Dermis blood vessel endothelial cell (primary cell): ENCODE data around the gene CXCL17. TPM values are rescaled to one million over a fixed set of nuclear protein-coding genes. Genes with fewer than 3 reads are reported as not detected.
A peak's percentile ranks its signal among the peaks of the same experiment; 100 is the strongest.
"Not testable (repeated sequence)": the region's sequence is repeated elsewhere in the genome, so short reads cannot be mapped to it uniquely, and the experiment has no call there.

ENCODE experiments used
- DNase-seq: peaks from one replicate; pipeline ENCODE4 v3.0.0; 2010
- total RNA-seq: library from RNA; depleted of rRNA; stranded (reverse); fragments of >200 nt; gene quantifications from 2 replicates; pipeline ENCODE4 v1.2.3, GENCODE V29; 2014

Gene CXCL17, protein sequence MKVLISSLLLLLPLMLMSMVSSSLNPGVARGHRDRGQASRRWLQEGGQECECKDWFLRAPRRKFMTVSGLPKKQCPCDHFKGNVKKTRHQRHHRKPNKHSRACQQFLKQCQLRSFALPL
- total RNA-seq, result not detected in 2 replicates

DNA sequence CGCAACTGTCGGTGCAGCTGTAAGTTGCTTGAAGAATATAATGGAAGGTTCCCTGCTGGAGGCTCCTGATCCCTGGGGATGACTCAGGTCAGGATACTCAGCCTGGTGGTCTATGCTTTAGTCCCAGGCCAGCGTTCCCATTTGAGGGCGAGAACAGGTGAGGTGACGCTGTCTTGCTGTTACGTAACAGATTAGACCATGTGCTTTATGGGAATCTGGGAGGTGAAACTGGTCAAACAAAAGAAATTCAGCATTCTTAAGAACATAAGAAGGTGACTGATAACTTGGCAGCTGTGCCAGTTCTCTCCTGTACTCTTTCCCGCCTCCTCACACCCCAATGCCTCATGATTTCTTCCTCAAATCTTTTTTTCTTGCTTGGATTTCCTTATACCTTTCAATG, at the start of gene CXCL17:
CXCL17 (minus strand) TSS at position 114 of the 400 bp plus-strand sequence. CDS start 114 bp downstream, outside the sequence.
- DNase-seq, result no peak

DNA sequence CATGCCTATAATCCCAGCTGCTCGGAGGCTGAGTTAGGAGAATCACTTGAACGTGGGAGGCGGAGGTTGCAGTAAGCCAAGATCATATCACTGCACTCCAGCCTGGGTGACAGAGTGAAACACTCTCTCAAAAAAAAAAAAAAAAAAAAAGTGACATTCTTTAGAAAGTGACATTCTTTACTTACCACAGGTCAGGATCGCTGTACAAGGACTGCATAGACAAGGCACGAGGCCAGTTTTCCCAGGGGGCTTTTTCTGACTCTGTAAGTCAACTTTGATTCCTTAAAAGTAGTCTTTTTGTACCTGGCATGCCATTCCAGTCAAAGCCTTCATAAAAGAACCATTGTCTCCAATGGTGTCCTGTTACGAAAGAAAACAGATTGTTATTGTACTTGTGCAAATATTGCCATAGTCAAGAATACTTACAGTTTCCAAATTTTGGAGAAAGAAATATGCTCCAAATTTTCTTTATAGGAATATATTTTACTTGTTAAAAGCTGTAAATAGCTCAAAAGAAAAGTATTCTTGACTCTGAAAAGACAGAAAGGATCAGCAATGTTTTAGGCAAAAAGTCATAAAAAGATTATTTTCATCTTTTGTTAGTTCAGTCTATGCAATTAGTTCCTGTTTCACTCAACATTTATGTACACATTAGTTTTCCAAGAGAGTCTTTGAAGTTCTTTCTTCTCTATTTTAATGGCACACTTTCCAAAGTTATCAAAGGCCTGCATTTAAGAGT, 46.2 kb upstream of the CXCL17 start:
- DNase-seq, result no peak

DNA sequence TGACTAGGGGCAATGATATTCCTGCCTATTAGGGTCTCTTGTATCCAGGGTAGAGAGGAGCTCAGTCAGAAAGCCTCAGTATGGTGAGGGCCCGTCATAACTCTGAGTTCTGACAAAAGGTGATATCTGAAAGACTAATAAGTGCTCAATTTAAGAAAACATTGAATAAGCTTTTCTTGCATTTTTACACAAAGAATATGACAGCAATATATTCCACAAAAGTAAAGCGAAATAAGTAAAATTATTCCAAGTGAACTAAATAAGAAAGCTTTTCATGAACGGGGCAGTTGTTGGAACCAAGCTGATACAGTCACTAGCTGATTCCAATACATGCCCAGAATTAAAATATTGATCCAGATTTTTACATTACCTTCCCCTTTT, 45.0 kb upstream of the CXCL17 start:
- DNase-seq, result no peak

DNA sequence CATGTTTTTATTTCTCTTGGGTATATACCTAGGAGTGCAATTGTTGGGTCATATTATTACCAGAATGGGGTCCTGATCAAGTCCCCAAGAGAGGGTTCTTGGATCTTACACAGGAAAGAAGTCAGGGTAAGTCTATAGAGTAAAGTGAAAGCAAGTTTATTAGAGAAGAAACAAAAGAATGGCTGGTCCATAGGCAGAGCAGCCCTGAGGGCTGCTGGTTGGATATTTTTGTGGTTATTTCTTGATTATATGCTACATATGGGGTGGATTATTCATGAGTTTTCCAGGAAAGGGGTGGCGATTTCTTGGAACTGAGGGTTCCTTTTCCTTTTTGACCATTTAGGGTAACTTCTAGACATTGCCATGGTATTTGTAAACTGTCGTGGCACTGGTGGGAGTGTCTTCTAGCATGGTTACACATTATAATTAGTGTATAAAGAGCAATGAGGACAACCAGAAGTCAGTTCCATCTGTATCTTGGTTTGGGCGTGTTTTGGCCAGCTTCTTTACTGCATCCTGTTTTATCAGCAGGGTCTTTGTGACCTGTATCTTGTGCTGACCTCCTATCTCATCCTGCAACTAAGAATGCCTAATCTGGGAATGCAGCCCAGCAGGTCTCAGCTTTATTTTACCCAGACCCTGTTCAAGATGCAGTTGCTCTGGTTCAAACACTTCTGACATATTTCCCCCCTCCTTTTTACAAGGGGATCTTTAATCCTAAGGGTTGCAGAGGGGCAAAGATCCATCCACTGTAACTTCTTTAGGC, 44.5 kb upstream of the CXCL17 start:
- DNase-seq, result no peak

DNA sequence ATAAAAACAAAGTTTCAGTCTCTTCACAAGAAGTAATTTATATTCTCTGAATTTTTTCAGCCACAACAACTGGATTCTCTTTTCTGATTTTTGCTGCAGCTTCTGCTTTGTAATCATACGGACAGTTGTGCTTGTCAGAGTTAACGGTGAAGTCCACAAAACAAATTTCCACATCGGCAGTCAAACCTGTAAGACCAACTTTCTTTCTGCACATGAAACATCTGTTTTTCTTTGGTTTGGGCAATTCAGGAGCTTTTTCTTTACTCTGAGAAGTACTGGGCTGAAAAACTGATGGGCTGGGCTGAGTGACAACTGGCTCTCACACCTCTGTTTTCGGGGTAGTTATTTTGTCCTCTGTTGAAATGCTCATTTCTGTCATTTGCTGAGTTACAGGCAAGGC, 42.3 kb upstream of the CXCL17 start:
- not testable (repeated sequence) for DNase-seq

DNA sequence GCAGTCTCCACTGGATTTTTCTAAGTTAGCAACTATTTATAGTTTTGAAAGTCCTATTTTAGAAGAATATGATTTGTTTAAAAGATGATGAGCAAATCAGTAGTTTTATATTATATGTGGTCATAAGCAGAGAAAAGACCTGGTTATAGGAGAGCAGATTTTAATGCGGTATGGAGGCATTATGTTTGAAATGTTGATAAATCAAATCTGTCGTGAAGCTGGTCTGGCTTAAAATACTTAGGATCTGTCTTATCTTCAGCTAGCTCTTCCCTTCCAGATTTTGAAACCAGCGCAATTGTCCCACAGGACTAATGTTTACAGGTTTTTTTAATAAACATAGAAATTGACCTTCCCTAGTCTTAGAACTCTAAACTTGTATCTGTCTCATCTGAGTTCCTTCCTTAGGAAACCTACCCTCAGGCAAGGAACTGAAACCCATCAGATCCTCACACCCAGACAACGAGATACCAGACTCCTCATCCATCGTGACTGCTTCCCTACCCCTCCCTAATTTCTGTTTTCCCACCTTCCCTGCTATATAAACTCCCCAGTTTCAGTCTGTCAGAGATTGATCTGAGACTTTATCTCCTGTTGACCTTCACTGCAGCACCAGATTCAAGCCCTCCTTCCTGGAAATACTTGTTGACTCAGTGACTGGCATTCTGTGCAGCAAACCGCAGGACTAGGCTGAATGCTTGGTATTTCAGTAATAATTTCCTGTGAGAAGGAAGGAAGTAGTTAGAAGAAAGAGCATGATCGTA, 37.8 kb upstream of the CXCL17 start:
- DNase-seq, result peak; percentile 41

DNA sequence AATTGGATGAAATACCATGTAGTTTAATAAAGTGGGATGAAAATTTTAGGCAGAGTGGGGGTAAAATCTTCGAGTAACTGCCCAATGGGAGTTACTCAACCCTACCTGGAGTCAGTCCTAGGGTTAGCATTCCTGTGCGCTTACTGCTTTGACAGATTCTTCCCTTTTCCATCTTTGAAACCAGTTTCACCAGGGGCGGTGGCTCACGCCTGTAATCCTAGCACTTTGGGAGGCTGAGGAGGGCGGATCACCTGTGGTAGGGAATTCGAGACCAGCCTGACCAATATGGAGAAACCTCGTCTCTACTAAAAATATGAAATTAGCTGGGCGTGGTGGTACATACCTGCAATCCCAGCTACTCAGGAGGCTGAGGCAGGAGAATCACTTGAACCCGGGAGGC, 37.0 kb upstream of the CXCL17 start:
- no peak for DNase-seq

DNA sequence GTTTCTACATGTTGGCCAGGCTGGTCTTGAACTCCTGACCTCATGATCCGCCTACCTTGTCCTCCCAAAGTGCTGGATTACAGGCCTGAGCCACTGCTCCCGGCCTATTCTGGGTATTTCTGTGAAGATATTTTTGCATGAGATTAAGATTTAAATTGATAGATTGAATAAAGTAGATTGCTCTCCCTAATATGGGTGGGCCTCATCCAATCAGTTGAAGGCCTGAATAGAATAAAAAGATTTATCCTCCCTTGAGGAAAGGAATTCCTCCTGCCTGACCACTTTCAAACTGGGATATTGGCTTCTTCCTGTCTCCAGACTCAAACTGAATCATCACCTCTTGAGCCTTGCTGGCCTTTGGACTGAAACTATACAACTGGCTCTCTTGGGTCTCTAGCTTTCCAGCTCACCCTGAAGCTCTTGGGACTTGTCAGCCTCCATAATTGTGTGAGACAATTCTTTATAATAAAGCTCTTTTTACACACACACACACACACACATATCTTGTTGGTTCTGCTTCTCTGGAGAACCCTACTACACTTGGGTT, 36.1 kb upstream of the CXCL17 start:
- DNase-seq, result no peak

DNA sequence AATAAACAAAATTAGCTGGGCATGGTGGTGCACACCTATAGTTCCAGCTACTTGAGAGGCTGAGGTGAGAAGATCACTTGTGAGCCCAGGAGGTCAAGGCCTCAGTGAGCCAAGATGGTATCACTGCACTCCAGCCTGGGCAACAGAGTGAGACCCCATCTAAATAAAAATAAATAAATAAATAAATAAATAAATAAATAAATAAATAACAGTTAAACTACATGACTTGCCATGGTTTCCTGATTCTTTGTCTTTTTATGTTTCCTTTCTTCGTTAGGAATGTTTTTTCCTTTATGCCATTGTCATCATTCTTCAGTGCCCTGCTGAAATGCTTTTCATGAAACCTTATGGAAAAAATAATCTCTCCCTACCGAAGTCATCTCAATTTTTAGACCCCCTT, 35.2 kb upstream of the CXCL17 start:
- no peak for DNase-seq

DNA sequence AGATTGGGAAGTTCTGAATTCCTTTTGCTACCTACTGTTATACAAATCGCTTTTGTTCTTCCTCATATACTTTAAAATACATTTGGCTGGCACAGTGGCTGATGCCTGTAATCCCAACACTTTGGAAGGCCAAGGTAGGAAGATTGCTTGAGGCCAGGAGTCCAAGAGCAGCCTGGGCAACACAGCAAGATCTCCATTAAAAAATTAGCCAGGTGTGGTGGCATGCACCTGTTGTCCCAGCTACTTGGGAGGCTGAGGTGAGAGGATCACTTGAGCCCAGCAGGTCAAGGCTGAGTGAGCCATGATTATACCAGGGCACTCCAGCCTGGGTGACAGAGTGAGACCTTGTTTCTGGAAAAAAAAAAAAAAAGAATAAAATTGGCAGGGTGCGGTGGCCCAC, 34.4 kb upstream of the CXCL17 start:
- no peak for DNase-seq

DNA sequence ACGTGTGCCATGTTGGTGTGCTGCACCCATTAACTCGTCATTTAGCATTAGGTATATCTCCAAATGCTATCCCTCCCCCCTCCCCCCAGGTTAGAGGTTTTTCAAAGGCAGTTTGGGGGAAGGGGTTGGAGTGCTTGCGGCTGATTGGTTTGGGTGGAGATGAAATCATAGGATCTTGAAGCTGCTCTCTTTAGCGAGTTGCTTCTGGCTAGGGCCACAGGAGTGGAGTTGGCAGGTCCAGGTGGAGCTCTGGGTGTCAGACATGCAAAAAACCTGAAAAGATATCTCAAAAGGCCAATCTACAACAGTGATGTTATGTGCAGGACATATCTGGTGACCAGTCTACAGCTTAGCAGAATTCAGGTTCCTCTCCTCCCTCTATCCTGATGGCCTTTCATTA, 32.6 kb upstream of the CXCL17 start:
- no peak for DNase-seq

DNA sequence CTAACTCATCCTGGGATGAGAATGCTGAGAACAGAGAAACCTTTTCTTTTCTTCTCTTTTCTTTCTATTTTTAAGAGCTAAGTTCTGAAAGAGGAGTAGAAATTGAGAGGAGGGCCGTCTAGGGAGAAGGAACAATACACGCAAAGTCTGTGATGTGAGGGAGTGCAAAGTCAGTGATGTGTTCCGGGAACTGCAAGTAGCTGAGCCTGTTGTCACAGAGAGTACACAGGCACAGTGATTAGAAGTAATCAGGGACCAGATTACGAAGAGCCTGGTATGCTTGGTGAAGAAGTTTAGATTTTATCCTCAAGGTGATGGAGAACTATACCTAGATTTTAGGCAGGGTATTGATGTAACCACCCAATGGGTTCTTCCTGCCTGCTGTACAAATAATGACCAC, 32.0 kb upstream of the CXCL17 start:
- DNase-seq, result no peak

DNA sequence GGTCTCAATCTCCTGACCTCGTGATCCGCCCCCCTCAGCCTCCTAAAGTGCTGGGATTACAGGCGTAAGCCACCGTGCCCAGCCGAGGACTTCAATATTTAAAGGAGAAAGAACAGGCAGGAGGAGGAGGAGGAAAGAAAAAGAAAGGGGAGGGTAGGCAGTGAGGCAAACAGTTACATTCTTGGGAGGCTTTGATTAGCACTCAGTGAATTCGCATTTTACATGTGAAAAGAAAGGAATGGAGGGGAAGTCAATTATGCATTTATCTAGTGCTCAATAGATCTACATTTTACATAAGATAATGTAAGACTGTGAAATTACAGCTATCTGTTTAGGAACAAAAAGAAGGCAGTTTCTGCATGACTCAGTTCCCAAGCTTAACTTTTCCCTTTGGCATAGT, 30.9 kb upstream of the CXCL17 start:
- DNase-seq, result no peak

DNA sequence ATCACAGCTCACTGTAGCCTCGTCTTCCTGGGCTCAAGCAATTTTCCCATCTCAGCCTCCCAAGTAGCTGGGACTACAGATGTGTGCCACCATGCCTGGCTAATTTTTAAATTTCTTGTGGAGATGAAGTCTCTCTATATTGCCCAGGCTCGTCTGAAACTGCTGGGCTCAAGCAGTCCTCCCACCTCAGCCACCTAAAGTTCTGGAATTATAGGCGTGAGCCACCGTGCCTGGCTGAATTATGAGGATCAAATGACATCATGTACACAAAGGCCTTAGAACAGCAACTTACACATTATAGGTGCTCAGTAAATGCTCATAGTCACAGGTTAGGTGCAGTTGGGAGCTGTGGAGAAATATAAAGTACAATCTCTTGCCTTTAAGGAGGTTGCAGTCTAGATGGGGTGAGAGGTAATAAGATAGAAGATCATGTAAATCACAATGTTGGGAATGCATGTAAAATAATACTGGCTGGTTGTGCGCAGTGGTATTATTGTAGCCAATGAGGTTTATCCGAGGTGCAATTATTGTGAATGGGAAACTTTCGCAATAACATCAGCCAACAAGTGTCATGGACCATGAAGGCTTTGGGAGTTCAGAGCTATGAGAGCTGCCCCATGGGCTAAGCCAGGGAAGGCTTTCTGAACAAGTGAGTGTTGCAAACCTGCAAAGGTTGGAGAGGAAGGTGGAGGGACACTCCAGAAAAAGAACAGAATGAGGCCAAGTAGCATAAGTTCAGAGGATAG, 29.8 kb upstream of the CXCL17 start:
- no peak for DNase-seq

DNA sequence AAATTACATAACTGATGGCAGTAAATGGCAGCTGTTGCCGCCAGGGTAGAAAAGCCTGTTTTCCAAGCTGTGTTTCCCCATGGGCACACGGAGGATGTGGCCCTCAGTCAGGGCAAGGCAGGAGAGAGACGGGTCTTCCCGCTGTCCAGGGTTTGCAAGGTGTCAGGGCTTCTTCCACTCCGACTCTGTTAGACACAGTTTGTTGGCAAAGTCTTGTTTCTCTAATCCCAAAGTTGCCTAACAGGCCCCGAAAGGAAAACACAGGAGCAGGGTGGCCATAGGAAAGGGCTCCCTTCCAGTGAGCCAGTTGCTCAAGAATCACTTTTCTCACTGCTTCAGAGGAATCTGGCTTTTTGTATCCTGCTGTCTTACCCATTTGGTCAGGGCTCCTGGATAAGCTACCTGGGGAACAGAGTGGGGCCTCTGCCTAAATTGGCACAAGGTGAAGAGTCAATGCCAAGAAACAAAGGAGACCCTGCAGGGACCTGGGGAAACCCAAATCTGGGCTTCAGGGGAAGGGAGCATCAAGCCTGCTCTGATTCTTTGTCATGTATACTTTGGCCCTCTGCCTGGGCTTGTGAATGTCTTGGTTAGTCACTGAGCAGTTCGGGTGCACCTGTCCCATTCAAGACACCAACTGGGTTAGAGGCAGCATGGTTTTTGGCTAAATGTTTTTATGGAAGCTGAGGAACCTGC, 29.0 kb upstream of the CXCL17 start:
- no peak for DNase-seq

DNA sequence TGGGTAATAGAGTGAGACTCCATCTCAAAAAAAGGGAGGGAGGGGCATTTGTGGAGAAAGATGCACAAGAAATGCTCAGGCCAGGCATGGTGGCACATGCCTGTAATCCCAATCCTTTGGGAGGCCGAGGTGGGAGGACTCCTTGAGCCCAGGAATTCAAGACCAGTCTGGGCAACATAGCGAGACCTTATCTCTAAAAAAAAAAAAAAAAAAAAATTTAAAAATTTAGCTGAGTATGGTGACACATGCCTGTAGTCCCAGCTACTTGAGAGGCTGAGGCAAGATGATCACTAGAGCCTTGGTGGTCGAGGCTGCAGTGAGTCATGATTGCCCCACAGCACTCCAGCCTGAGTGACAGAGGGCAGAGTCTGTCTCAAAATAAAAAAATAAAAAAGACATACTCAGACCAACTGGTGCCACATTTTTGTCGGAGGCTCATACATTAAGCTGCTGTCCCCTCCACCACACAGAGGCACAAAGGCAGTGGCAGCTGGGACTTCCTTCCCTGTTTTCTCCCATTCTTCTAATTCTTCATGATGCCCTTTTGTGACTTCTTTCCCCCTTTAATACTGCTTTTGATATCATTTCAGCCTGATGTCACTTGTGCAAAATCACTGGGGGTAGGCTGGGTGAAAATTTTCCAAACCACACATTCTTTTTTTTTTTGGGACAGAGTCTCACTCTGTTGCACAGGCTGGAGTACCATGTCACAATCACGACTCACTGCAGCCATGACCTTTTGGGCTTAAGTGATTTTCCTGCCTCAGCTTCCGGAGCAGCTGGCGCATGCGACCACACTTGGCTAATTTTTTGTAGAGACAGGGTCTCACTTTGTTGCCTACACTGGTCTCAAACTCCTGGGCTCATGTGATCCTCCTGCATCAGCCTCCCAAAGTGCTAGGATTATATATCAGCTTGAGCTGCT, 26.8 kb upstream of the CXCL17 start:
- no peak for DNase-seq

DNA sequence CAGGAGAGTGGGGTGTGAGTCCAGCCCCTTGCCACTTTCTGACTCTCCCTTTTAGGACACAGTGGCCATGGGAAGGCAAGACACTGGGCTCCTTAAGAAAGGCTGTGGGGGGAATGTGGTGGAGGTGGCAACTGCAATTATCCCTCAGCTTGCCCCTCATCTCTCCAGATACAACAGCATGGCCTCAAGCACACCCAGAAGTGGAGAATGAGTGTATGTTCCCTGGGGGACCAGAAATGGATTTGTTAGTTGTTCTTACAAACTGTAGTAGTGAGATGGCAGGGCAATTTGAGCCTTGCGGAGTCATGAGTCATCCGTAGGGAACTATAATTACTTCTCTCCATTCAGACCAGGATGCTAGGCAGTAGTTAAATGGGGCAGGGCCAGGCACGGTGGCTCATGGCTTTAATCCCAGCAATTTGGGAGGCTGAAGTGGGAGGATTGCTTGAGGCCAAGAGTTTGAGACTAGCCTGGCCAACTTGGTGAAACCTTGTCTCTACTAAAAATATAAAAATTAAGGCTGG, 25.6 kb upstream of the CXCL17 start:
- peak; percentile 53 for DNase-seq

DNA sequence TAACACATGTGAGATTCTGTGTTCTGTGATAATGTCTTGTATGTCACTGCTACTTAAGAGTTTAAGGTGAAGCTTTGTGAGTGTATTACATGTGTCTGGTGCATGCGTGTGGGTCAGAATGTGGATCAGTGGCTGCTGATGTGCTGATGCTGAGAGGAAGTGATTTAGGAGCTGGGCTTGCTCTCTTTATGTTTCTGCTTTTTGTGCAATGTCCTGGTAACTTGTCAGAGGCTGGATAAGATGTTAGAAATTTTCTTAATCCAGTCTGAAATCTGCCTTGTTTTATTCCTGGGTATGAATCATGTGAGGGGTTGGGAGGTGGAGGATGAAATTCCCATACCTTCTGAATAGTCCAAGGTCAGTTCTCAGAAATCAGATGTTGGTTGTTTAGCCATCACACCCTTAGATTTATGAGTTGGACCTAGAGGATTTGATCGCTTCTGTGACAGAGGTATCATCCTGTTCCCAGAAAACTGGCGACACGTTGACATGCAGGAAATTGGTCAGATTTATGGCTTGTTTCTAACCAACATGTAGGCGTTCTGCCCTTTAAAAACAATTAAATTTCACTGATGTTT, 24.5 kb upstream of the CXCL17 start:
- no peak for DNase-seq

DNA sequence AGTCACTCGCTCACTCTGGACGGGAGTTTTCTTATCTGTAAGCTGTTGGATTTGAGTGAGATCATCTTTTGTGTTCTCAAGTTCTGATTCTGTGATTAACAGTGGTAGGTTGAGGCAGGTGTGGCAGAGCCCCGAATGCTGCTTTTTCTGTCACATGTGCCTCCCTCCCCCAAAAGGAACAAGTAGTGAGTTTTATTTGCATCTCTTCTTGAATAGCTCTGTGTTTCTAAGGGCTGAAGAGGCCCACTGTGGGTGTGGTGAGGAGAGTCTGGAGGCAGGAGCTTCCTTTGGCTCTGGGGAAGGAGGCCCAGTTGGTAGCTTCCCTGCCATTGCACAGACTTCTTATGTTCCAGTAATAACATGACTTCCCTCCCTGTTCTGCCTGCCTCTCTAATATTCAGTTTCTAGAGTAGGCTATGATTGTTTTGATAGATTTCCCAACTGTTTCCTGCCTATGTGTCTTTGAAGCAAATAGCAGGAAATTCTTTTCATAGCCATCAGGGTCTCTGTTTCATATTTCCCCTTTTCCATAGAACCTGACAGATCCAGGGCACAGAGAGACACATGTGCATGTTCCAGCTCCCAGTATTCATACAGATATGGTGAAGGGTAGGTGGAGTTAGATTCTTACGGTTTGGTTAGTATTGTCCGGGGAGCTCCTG, 23.9 kb upstream of the CXCL17 start:
- DNase-seq, result peak; percentile 20
